Activated T-cell treated with anti-CD3 and anti-CD28 coated beads, Interleukin-2, amount 50 U/mL, for 48 hours (primary cell): ENCODE measurements around the gene HOXB6.

Experiments
- DNase-seq, 2 experiments: peaks; one replicate each; pipeline ENCODE4 v3.0.0-alpha.2; 2020

Gene HOXB6

GRCh38 chr17:48565022-48565554, 39.7 kb downstream of the HOXB6 start:
- DNase-seq = no peak

GRCh38 chr17:48564188-48565021, 40.4 kb downstream of the HOXB6 start:
- DNase-seq = no peak

DNA sequence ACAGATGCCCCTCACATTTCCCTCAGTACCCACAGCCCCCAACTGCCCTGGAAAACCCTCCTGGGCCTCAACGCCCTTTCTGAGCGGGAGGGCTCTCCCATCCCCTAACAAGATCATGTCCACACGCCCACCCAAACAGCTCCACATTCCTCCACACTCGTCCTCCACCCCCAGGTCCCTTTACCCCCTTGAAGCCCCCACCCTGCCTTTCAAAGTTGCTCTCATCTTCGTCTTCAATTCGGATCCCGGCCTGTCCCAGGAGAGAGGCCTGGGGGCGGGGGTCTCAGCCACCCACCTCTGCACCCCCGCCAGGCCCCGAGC, 41.0 kb downstream of the HOXB6 start:
- DNase-seq = no peak

- no peak for DNase-seq
These were observed 41.4 kb downstream of the HOXB6 start for GRCh38 chr17:48563385-48563838.

DNA sequence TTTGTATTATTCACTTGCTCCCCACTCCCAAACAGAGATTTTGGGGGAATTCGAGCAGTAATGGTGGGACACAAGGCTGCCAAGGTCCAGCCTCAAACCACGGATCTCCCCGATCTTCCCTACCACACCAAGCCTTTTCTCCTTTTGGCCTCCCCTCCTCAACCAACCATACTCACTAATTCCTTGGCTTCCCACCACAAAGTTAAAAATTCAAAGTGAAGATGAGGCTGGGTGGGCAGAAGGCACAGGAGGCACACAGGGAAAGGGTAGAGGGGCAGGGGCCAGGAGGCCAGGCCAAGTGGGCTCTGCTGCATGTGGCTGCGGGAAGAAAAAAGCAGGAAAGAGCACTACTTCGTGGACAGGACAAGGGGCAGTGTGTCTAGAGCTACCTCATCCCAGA, 41.9 kb downstream of the HOXB6 start:
- no peak for DNase-seq

GRCh38 chr17:48561884-48562810, 42.6 kb downstream of the HOXB6 start:
- DNase-seq = no peak

GRCh38 chr17:48559840-48560817, 44.7 kb downstream of the HOXB6 start:
- DNase-seq = no peak

GRCh38 chr17:48559122-48559839, 45.5 kb downstream of the HOXB6 start:
- no peak for DNase-seq

DNA sequence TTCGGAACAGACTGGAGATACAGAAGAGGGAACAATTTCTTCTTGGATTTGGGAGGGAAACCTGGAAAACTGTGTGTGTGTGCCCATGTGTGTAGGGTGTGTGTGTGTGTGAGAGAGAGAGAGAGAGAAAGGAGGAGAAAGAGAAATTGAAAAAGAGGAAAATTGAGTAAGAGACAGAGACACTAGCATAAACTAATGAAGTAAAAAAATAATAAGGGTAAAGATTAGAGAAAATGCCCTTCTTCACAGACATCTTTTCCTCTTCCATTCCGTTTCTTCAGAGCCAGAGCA, 46.0 kb downstream of the HOXB6 start:
- no peak for DNase-seq

GRCh38 chr17:48558057-48558830, 46.5 kb downstream of the HOXB6 start:
- DNase-seq = no peak

DNA sequence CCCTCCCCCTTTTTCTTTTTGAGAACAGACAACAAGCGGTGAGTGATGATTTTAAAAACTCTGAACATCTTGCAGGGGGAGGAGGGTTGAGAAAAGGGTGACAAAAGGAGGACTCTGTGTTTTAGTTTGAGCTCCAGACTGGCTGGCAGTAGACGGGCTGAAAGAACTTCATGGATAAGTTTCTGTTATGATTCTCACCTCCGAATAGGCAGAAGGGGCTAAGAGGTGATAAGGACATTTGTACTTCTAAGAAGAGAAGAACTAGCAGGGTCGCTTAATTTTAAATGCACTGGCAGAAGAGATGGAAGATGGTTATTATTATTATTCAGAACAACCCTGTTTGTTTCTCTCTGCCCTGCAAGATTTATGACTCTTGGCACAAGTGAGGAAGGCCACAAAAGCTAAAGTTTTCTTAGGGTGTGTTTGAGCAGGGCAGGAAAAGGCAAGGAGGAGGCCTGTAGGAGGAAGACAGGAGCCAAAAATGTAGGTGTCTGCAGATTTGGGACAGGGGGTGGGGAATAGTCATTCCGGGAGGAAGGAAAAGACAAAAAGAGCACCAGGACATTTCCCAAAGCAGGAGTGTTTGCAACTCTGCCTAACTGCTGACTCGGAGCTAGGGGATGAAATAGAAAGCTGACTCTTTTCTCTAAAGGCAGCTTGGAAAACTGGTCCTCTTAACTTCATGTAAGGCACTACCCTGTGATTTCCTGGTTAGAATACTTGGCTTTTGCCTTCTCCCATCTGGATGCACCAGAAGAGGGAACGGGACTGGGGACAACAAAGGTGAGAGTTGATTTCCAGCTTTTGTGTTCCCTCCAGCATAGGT, 48.0 kb downstream of the HOXB6 start:
- DNase-seq = no peak

- no peak for DNase-seq
These were observed 48.6 kb downstream of the HOXB6 start for GRCh38 chr17:48556229-48556575.

DNA sequence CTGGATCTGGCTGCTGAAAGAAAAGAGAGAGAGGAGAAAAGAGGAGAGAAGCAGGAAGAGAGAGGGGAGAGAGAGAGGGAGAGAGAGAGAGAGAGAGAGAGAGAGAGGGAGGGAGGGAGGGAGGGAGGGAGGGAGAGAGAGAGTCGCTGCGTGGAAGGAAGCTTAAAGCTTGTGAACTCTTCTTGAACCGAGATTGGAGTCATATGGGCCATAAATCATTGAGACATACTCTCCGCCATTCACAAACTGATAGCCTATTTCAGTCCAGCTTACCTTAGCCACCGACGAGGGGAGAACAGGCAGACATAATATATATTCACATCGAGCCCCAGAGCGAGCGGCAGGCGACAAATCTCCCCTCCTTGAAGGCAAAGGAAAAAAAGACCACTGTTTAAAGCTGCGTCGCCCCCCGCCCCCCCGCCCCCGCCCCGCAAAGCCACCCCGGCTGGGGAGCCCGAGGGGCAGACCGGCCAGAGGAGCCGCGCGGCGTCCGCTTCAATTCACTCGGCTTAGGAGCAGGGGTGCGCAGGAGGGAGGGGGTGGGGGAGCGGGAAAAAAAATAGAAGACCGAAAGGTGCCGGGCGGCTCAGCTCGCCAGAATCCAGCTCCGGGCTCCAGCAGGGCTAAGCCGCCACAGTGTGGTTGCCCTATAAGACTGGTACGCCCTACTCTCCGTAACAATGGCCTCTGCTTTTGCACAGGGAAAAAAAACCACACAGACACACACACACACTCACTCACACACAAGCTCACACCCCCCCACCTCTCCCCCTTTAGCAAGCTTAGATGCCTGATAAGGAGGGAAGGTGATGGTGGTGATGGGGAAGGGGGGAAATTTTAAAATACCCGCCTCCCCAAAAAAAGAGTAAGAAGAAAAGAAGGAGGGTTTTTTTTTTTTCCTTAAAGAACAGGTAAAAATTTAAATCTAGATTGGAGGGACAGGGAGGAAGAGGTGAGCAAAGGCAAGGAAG, 49.2 kb downstream of the HOXB6 start:
- DNase-seq = no peak

DNA sequence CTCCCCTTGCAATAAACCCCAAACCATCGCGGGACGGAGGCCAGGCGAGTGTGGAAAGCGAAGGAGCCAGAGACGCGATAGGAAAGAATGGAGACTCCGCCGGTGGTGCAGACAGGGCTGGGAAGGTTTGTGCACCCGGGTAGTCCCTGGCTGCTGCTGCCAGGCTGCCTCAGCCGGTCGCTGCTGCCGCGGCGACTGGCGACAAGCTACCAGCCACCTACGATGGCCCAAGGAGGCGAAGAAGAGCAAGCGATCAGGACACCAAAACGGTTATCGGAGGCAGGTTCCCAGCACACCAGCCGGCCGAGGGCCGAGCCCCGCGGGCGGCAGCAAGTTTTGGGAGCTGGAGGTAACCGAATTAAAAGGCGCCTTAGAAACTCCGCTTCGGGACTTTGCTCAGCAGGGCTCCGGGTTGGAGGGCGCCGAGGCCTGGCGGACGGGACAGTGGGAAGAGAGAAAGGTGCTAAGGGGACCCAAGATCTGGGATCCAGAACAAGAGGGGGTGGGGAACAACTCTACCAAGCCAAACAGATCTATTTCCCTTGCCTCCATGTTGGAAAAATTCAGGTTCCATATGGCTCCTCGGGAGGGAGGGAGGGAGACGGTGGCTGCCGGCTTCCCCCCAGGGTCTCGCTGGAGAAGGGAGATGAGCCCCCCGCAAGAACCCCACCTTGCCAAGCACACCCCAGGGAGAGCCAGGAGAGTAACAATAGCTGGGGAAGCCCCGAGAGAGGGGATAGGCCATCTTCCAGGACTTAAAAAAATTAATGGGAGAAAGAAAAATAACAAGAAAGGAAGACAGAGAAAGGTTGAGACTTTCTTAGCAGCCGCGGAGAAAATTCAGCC, 50.2 kb downstream of the HOXB6 start:
- no peak for DNase-seq

DNA sequence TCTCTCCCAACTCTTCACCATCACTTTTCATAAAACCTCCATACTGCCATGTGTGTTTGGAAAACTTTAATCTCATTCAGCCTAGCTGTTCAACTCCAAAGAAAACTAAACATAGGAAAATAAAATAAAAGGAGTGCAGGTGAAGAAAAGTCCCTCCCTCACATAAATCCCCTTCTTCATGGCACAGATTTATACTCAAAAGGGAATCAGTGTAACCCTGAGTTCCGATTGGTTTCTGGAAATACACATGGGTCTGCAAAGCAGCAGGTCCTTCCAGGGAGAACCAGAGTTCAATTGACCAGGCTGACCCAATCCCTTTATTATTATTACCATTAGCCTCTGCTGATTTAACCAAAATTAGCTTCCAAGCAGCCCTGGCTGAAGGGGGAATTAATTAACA, 51.0 kb downstream of the HOXB6 start:
- DNase-seq = no peak

DNA sequence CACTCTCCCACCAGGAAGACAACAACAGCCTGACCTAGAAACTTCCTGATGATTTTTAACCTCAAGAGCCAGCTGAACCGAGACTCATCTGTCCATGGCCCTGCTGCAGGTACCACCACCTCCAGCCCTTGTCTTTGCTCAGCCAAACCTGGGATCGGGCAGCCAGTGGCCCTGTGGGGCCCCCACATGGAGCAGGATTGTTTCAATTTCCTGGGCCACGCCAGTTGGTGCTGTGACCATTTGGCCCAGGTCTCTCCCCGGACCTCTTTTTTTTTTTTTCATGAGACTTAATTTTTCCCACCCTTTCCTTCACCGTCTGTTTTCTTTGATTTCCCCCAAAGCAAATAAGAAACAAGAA, 51.6 kb downstream of the HOXB6 start:
- DNase-seq = no peak

DNA sequence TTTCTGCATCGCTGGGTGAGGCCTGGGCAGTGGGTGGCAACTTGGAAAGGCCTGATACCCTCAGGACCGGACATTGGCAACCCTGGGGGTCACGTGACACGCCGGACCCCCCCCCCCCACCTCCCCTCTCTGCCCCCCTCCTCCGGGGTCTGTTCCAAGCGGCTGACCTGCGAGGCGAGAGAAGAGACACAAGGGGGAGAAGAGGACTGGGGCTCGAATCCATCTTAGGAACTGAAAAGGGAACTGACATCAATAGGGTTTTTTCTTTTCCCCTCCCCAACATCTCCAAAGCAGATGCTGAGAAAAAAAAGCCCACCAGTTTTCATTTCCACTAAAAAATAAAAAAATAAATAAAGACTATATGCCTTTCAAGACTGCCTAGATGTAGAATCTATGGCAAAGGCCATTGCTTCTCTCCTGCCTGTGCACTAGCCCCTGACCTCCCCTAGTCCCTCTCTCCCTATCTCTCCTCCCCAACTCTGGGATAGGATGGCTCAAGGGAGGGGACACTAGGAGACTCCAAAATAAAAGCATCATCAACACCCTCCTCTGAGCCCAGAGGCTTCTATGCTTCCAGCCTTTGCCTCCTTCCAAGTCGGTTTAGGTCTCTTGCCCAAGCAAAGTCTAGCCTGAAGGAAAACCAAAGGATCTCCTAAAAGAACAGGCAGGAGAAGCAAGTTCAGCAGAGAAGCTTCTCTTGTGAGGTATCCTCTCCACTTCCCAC, 52.2 kb downstream of the HOXB6 start:
- DNase-seq = no peak
